Measurements from ENCODE around the gene MRPL23. TPM values are rescaled to one million over a fixed set of nuclear protein-coding genes. Genes with fewer than 3 reads are reported as not detected.
"Not testable (repeated sequence)": the region's sequence is repeated elsewhere in the genome, so short reads cannot be mapped to it uniquely, and the experiment has no call there.

MRPL23 gene
- total RNA-seq, 1 experiment from 2014 or later = 74.9 TPM

DNA sequence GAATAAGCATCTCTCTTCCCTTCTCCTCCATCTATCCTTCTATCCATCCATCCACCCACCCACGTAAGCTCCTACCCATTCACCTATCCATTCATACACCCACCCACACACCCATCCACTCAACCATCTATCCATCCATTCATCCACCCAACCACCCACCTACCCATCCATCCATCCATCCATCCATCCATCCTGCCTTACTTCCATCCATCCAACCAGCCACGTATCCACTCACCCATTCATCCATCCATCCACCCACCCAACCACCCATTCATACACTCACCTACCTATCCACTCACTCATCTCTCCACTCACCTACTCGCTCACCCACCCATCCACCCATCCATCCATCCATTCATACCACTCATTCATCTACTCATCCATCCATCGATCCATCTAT lies 14.5 kb upstream of the MRPL23 start:
- no peak for DNase-seq (ENCODE audit: extremely low read depth, low read depth)

DNA sequence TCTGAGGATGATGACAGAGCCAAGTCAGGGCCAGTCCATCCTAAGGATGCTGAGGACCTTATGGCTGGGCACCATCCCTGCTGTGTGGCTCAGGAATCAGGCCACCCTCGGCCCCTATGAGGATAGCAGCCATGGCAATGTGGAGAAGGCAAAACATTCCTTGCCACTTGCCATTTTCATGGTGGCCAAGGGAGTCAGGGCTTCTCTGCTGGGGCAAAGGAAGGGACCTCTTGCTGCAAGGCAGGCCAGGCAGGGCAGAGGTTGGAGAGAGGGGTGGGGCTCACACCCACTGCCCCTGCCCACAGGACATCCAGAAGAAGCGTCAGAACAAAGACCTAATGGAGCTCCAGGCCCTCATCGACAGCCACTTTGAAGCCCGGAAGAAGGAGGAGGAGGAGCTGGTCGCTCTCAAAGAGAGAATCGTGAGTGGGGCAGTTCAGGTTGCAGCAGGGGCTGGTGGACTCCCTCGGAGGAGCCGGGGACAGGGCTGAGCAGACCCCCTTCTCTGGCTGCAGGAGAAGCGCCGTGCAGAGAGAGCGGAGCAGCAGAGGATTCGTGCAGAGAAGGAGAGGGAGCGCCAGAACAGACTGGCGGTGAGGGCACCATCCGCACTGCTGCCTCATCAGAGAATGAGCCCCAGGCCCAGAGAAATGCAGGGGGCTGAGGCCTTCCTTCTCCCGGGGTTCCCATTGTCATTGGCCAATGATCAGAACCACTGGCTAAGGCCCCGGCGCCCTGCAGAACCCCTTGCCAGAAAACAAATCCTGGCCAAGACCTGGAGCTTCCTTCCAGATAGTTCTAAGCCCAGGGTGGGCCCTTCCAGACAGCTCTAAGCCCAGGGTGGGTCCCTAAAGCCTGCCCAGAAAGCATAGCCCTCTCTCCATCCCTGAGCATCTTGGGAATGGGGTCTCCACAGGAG lies 13.5 kb upstream of the MRPL23 start:
- DNase-seq (ENCODE audit: extremely low read depth, low read depth) = no peak

DNA sequence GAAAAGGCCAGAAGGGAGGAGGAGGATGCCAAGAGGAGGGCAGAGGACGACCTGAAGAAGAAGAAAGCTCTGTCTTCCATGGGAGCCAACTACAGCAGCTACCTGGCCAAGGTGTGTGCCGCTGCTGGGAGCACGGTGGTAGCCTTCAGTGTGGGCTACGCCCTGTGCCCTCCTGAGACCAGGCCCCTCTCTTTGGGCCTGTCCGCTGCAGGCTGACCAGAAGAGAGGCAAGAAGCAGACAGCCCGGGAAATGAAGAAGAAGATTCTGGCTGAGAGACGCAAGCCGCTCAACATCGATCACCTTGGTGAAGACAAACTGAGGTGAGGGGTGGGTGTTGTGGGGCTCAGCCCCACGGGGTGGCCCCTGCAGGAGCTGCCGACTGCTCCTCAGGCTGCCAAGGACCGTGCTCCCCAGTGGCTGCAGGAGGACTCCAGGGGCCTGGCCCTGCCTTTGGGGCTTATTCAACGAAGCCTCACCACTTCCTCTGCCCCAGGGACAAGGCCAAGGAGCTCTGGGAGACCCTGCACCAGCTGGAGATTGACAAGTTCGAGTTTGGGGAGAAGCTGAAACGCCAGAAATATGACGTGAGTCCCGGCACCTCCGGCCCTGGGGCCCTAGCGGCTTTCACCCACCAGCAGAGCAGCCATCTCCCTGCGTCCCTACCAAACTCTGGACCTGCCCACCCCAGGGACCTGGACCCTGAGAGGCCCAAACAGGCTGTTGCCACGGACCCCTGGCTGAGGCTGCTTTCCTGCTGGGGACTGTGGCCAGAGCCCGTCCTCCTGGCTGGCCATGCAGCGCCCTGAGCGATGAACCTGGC lies 12.6 kb upstream of the MRPL23 start:
- no peak for DNase-seq (ENCODE audit: extremely low read depth, low read depth)

DNA sequence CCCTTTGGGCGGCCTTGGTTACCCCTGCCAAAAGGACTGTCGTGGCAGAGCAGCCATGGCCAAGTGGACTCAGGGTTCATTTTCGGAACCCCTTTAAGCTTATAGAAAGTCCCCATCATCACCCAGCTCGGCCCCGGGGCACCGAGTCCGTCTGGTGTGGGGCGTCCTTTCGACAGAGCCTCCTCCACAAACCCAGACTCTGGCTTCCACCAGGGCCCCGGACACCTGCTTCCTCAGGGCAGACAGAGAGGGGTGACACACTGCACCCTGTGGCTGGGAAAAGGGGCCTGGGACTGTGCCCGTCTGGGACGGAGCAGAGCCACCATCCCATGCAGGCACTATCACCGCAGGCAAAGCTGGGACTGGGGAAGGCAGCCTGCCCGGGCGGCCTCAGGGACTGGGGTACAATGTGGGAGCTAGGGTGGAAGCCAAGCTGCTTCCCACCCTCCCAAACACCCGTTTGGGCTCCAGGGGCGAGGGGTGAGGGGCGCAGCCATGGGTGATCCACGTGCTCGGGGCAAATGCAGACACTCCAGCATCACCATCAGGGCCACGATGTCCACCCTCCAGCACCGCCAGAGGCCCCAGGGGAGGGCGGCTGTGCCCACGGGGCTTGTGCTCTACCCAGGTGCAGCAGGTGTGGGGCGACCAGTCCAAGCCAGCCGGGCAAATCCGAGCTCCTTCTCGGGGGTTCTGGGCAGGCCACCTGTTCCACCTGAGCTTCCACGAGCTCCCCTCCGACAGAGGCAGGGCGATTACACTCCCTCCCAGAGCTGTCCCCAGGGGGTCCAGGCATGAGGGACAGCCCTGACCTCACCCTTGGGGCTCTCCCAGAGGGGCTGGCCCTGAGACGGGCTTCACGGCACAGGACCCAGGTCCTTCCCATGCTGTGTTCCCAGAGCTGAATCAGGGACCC lies 11.7 kb upstream of the MRPL23 start:
- no peak for DNase-seq (ENCODE audit: extremely low read depth, low read depth)

DNA sequence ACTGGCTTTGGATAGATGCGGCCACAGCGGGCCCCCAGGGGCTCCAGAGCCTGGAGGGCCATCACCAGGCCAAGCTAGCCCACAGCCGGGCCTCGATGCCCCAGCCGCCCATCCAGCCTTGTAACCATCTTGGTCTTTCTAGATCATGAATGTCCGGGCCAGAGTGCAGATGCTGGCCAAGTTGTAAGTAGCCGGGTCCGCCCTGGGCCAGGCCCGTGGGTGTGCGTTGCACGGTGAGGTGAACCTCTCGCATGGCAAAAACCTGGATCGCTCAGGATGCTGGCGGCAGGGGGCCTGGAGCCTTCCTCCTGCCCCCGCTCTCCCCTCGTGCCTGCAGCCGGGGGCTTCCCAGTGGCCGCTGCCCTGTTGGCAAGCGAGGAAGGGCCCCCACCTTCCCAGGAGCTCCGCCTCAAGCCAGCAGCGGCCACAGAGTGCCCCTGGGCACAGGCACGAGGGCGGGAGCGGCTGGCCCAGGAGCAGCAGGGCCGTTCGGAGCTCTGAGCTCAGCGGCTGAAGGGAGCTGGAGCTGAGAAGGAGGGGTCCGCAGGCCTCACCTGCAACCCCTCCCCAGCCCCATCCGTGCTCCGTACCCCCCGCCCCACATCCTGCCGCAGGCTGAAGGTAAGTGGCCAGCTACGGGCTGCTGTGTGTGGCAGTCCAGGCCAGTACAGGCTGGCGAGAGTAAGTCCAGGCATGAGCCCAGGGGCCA lies 10.9 kb upstream of the MRPL23 start:
- no peak for DNase-seq (ENCODE audit: extremely low read depth, low read depth)

DNA sequence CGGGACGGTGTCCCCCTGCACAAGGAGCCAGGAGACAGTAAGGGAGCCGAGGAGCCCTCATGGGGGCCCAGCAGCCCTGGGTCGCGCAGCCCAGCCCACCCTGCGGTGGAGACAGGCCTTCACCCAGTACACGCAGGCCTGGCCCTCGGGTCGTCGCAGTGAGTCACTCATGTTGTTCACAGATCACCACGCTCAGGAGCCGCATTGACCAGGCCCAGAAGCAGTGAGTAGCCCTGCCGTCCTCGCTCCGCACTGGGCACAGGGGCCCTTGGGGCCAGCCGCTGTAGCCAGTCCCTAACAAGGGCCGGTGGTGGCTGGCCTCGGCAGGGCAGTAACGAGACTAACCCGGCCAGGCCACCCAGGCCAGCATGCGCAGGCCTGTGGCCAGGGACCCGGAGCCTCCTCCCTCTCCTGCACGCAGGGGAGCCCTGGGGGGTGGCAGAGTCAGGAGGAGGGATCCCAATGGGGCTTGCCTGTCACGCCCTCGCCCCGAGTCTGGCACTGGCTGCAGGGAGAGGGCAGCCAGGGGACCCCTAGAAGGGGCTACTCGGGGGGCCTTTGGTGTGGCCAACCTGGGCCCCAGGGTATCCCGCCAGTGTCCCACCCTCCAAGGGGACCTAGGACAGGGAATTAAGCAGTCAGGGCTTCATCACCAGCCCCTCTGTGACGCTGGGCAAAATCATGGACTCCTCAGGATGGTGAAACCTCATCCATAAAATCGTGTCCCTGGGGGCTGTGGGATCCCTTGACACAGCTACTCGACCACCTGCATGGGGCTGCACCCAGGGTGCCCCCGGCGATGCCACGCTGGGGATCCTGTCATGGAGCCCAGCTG lies 10.1 kb upstream of the MRPL23 start:
- no peak for DNase-seq (ENCODE audit: extremely low read depth, low read depth)

DNA sequence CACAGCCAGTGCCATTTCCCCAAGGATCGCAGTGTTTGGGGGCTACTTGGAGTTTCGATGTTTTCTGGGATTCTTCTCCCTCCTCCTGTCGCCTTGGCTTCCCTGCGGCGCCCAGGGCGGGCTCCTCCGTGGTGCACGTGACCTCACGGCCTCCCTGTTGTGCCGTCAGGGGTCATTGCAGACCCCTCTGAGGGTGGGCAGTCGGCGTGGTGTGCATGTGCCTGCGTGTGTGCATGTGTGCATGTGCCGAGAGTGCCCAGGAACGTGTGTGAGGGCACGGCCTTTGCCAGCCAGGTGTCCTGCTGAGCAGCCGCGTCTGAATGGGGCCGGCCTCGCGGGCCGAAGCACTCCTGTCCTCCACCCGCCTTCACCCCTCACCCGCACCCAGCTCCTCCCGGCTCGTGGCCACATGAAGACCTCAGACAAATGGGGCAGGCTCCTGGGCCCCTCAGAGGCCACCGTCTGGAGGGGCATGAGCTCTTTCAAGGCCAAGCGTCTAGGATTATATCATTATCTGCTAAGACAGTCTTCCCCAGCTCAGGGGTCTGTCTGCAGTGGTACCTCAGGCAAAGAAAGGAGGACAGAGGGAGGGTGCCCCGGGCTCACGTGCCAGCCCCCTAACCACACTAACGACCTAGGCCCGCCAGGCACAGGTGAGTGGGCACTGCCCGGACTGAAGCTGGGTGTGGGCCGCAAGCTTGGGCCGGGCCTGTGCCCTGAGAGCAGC lies 9.4 kb upstream of the MRPL23 start:
- DNase-seq (ENCODE audit: extremely low read depth, low read depth) = no peak

DNA sequence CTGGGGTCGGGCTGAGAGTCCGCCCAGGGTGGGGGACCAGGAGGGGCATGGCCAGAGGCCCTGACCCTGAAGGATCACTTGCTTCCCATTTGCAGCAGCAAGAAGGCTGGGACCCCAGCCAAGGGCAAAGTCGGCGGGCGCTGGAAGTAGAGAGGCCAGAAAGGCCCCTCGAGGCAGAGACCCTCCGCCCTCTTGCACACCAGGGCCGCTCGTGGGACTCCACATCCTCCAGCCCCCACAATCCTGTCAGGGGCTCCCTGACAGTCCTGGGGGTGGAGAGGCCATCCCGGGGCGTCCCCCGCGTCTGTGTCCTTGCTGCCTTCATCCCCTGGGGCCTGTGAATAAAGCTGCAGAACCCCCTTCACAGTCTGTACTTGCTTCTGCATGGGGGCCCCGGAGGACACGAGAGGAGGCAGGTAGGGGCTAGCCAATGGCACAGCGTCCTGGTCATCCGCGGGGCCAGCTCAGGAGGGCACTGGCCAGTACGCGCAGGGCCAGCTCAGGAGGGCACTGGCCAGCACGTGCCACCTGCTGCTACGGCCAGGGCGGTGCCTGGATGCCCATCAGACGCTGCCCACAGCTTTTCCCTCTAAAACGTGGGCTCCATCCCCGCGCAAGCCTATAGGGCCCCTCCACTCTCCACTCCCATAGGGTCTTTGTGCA lies 8.7 kb upstream of the MRPL23 start:
- no peak for DNase-seq (ENCODE audit: extremely low read depth, low read depth)

DNA sequence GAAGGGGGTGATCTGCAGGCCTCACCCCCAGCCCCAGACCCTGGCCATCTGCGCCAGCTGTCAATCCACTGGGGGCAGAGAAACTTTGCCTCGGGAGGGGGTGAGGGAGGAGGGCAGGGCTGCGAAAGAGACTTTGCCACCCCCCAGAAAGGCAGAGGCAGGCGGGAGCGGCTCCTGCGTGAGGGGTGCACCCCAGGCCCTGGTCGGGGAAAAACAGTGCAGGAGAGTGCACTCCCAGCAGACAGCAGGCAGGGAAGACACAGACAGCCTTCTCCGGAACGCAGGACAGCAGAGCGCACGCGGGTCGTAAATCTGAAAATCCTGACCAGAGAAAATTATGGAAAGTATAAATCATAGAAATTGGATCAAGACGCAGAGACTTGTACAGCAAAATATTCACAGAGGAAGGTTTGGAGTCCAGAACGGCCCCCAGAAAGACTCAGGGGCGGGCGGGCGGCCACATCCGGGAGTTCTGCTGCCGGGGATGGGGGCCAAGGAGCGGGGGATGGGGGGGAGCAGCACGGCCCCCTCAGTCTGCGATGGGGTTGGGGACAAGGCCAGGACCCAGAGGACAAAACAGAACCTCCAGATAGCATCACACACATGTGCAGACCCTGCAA lies 8.0 kb upstream of the MRPL23 start:
- DNase-seq (ENCODE audit: extremely low read depth, low read depth) = no peak

DNA sequence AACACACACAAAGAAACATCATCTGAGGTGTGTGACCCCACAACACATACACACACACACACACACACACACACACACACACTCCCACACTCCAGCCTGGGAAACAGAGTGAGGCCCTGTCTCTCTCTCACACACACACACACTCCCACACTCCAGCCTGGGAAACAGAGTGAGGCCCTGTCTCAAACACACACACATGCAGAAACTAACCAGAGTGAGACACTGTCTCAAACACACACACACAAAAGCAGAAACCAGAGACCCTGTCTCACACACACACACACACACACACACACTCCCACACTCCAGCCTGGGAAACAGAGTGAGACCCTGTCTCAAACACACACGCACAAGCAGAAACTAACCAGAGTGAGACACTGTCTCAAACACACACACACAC lies 7.3 kb upstream of the MRPL23 start:
- not testable (repeated sequence) for DNase-seq (ENCODE audit: extremely low read depth, low read depth)

DNA sequence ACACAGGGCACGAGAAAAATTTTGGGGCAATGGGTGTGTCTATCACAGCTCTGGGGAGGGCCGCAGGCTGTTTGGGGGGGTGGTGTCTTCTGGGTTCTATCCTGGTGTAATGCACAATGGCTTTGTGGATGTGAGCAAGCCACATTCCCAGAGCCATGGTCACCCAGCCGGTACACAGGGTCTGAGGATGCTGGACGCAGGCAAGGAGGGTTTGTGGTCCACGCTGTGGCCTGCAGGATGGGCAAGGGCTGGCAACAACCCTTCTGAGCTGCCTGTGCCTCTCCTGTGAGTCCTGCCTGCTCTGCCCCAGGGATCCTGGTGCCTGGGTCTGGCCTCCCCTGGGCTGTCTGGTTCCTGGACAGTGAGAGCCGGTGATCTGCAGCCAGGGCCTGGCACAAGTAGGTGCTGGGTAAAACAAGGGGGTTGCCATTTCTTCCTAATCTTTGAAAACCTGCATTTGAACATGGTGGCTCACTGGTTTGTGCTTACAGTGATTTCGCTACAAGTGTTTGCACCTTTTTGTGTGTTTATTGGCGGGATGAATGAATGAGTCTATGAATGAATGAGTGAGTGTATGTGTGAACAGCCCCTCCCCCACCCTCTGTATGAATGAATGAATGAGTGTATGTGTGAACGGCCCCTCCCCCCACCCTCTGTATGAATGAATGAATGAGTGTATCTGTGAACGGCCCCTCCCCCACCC lies 4.4 kb upstream of the MRPL23 start:
- DNase-seq (ENCODE audit: extremely low read depth, low read depth) = no peak

DNA sequence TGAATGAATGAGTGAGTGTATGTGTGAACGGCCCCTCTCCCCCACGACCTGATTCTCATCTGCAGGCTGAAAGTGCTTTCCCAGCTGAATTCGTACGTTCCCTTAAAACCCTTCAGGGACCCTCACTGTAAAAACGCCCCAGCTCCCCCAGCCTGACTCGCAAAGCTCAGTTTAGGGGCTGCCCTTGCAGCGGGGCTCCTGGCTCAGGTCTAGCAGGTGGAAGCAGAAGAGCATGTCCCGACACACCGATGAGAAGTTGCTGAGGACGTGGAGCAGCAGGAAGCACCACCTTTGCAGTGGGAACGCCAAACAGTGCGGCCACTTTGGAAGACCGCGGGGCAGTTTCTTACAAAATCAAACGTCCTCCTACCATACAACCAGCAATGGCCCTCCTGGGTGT lies 3.6 kb upstream of the MRPL23 start:
- no peak for DNase-seq (ENCODE audit: extremely low read depth, low read depth)

DNA sequence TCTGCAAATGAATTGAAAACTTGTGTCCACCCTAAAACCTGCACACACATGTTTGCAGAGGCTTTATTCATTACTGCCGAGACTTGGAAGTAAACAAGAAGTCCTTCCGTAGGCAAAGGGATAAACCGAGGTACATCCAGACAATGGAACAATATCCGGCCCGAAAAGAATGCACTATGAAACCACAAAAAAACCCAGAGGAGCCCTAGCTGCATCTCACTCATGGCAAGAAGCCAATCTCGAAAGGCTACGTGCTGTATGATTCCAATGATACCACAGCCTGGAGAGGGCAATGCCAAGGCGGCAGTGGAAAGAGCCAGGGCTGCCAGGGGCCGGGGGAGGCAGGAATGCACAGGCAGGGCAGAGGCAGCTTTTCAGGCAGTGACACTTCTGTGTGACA lies 3.2 kb upstream of the MRPL23 start:
- DNase-seq (ENCODE audit: extremely low read depth, low read depth) = no peak

DNA sequence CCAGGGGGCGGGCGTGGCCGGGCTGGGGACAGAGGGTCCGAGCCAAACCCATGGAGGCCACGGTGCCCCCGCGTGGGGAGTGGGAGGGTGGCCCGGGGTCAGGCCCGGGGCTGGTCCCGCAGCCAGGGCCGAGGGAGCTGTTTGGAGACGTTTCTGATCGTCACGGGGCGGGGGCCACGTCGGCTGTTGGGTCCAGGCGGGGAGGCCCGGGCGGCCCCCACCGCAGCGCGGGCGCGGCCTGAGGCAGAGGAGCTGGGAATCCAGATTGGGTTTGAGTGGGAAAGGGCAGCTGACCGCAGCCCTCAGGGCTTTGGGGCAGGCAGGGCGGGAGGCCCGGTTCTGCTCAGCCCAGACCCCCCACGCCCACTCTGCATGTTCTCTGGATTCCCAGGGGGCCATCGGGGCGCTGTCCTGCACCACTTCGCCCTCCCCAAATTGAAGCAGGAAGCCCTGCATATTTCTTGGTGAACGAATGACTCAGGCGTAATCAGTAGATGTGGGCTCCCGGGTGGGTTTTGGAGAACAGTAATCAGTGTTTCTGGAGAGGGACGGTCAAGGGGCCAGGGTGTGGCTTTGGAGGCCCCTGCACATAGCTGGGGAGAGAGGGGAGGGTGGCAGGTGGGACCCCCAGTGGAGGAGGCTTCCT lies 583 bp downstream of the MRPL23 start:
- DNase-seq (ENCODE audit: extremely low read depth, low read depth) = no peak

DNA sequence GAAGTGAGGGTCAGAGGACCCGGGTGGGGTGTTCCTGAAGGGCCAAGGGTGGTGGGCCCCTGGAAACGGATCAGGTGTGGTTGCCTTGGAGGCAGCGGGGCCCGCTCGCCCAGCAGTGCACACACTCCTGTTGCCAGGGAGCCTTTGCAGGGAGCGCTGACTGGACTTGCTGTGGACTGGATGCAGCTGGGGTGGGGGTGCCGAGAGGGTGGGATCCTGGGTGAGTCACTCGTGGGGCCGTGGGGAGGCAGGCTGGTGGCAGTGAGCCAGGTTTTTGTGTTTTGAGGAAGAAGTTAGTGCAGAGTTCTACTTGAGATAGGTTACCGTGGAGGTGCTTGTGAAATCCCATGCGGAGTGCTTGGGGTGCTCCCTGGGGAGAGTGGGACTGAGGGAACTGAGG lies 1.3 kb downstream of the MRPL23 start:
- no peak for DNase-seq (ENCODE audit: extremely low read depth, low read depth)

DNA sequence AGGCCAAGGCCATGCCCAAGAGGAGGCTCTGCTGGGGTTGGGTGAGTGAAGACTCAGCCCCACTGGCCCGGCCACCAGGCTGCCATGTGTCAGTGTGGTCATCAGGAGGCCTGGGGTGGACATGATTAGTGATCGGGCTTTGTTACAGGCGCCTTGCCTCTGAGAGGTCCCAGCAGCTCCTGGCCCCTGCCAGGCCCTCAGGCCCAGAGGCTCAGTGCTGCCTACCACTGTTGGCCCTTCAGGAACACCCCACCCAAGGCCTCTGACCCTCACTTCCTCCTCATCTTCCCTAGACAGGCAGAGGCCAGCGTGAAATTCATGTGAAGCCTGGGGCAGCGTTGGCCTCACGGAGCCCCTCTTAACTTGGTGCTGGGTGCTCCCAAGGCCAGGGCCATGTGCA lies 2.2 kb downstream of the MRPL23 start:
- no peak for DNase-seq (ENCODE audit: extremely low read depth, low read depth)

DNA sequence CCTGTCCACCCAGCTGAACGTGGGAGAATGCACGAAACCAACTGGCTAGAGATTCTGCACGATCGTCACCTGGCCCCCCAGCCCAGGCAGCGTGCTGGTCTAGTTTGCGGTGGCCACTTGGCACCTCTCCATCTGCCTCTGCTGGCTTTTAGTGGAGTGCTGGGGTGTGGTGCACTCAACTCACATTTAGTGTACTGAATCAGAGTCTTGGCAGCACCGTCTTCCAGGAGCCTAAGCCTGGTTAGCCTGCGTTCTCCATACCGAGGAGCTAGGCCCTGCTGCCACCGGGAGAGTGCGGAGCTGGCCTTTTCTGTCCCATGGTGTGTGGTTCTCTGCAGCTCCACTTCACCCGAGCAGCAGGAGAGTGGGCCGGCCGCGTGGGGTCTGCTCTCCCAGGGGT lies 2.8 kb downstream of the MRPL23 start:
- no peak for DNase-seq (ENCODE audit: extremely low read depth, low read depth)
